HG03571 (cell line): ENCODE results near the gene TMED5.
"Not testable (repeated sequence)": the region's sequence is repeated elsewhere in the genome, so short reads cannot be mapped to it uniquely, and the experiment has no call there.

Experiments
- ATAC-seq: cut with Tn5 transposase; IDR thresholded peaks from one replicate; pipeline ENCODE4 v1.9.1; 2021; ENCODE audit not compliant: unreplicated experiment

Gene TMED5

GRCh38 chr1:93179886-93180722, at the start of gene TMED5:
TSS of gene TMED5 (minus strand) at chr1:93180413. CDS start at chr1:93180242, 171 bp downstream.
- ATAC-seq, result peak; percentile 83

- ATAC-seq, result no peak
These were observed 42.9 kb upstream of the TMED5 start for GRCh38 chr1:93223023-93223675.

- no peak for ATAC-seq
These were observed 41.7 kb upstream of the TMED5 start for GRCh38 chr1:93221913-93222312.

- ATAC-seq, result not testable (repeated sequence)
These were observed 40.5 kb upstream of the TMED5 start for GRCh38 chr1:93220716-93221115.

- no peak for ATAC-seq
These were observed 39.2 kb upstream of the TMED5 start for GRCh38 chr1:93219443-93219842.

GRCh38 chr1:93215322-93215721, 35.1 kb upstream of the TMED5 start:
- ATAC-seq, result no peak

GRCh38 chr1:93207211-93207610, 27.0 kb upstream of the TMED5 start:
- no peak for ATAC-seq

GRCh38 chr1:93206567-93206954, 26.3 kb upstream of the TMED5 start:
- ATAC-seq, result no peak

GRCh38 chr1:93205892-93206566, 25.8 kb upstream of the TMED5 start:
- ATAC-seq, result no peak

- no peak for ATAC-seq
These were observed 20.5 kb upstream of the TMED5 start for GRCh38 chr1:93200714-93201113.

- no peak for ATAC-seq
These were observed 19.9 kb upstream of the TMED5 start for GRCh38 chr1:93200086-93200620.

- no peak for ATAC-seq
These were observed 18.9 kb upstream of the TMED5 start for GRCh38 chr1:93199150-93199549.

GRCh38 chr1:93196591-93196990, 16.4 kb upstream of the TMED5 start:
- no peak for ATAC-seq

GRCh38 chr1:93194231-93194990, 14.2 kb upstream of the TMED5 start:
- no peak for ATAC-seq

- ATAC-seq, result no peak
These were observed 10.2 kb upstream of the TMED5 start for GRCh38 chr1:93190432-93190831.

GRCh38 chr1:93186667-93187066, 6.5 kb upstream of the TMED5 start:
- no peak for ATAC-seq

GRCh38 chr1:93180723-93181613, 755 bp upstream of the TMED5 start, which contains the start of gene CCDC18:
TSS of gene CCDC18 (plus strand) at chr1:93180724. CDS start at chr1:93183362, 2,638 bp downstream.
- ATAC-seq, result peak; percentile 12

GRCh38 chr1:93178418-93178817, 1.8 kb downstream of the TMED5 start:
- ATAC-seq, result no peak

- no peak for ATAC-seq
These were observed 2.2 kb downstream of the TMED5 start for GRCh38 chr1:93177991-93178390.

GRCh38 chr1:93174638-93175037, 5.6 kb downstream of the TMED5 start:
- not testable (repeated sequence) for ATAC-seq
